HepG2 (cell line): Measurements from ENCODE around the gene DUSP15. TPM values are rescaled to one million over a fixed set of nuclear protein-coding genes. Genes with fewer than 3 reads are reported as not detected.
A peak's percentile ranks its signal among the peaks of the same experiment; 100 is the strongest.

ENCODE experiments used
- ATAC-seq: fragments of 200-7000 bp; cut with Tn5 transposase; 3 replicates; pipeline ENCODE4 v1.9.1; 2020; ENCODE audit warnings: mild to moderate bottlenecking, moderate library complexity
- BruUV-seq: library from RNA; stranded (reverse); fragments of 400-500 nt; replicated peaks from 2 replicates; lab custom pipeline; 2021; lab: Mats Ljungman, UMichigan
- CTCF ChIA-PET: fragments of 300-600 bp; formaldehyde crosslinking; extraction: SDS; loops from one replicate; lab custom pipeline; 2021; ENCODE audit warnings: low total read pairs, inconsistent platforms, low intra/inter-chr PET ratio; lab: Yijun Ruan, JAX
- POLR2A ChIA-PET: fragments of 350-600 bp; sonication (Branson Sonifier 250); formaldehyde crosslinking; loops from one replicate; lab custom pipeline; 2020; ENCODE audit warnings: antibody characterized with exemption, inconsistent platforms; lab: Yijun Ruan, JAX
- DNase-seq: peaks from one replicate; pipeline ENCODE4 v3.0.0-alpha.2; 2015; ENCODE audit warnings: low spot score
- FAIRE-seq: peaks from 3 replicates; lab custom pipeline; 2011; peaks lifted over from hg19 to GRCh38; lab: Jason Lieb, UNC
- H2AFZ ChIP-seq: one replicate; pipeline ENCODE4 v1.6.1; 2011; ENCODE audit warnings: low read length, inconsistent platforms
- H3K27ac ChIP-seq: fragments of 300-600 bp; 3 replicates; pipeline ENCODE4 v1.8.0; 2011; ENCODE audit warnings: mixed run types, mild to moderate bottlenecking, mixed read lengths, low read length, inconsistent platforms; ENCODE audit not compliant: insufficient read depth; ENCODE audit errors: extremely low read length
- H3K27me3 ChIP-seq, 2 experiments: fragments of 200-600 bp in 1 of 2; 2 replicates in 1 of 2; 3 replicates in 1 of 2; pipeline versions ENCODE4 v1.6.0 to v1.8.0; 2011; ENCODE audit warnings: low read length in 2 of 2, mild to moderate bottlenecking in 2 of 2, moderate library complexity in 2 of 2, inconsistent platforms in 1 of 2; ENCODE audit not compliant: insufficient read depth in 2 of 2, control insufficient read depth in 1 of 2
- H3K36me3 ChIP-seq, 2 experiments: fragments of 200-600 bp in 1 of 2; replicated peaks in 1 of 2; 2 replicates in 1 of 2; 3 replicates in 1 of 2; pipeline versions ENCODE4 v1.5.1 to v1.8.0; 2011; ENCODE audit warnings: low read length in 2 of 2, inconsistent platforms in 1 of 2; ENCODE audit not compliant: insufficient read depth in 2 of 2, control insufficient read depth in 1 of 2
- H3K4me1 ChIP-seq: 2 replicates; pipeline ENCODE4 v1.5.1; 2012; ENCODE audit warnings: low read length, inconsistent platforms; ENCODE audit not compliant: insufficient read depth
- H3K4me2 ChIP-seq: 2 replicates; pipeline ENCODE4 v1.6.0; 2011; ENCODE audit warnings: low read depth, low read length, inconsistent platforms
- H3K4me3 ChIP-seq, 3 experiments: fragments of 200-600 bp in 1 of 3; sonication (generic), shearing (Covaris generic) in 1 of 3; replicated peaks in 1 of 3; 2 replicates each; pipeline ENCODE4 v1.5.1; 2011 to 2016; ENCODE audit warnings: low read length in 3 of 3, inconsistent platforms in 2 of 3, low read depth in 2 of 3, mild to moderate bottlenecking in 2 of 3, control low read depth in 1 of 3, mixed read lengths in 1 of 3; ENCODE audit not compliant: insufficient read depth in 1 of 3
- H3K79me2 ChIP-seq: one replicate; pipeline ENCODE4 v1.6.1; 2011; ENCODE audit warnings: low read length, inconsistent platforms; ENCODE audit not compliant: insufficient read depth
- H3K9ac ChIP-seq: 2 replicates; pipeline ENCODE4 v1.6.0; 2011; ENCODE audit warnings: mild to moderate bottlenecking, low read depth, low read length, inconsistent platforms; ENCODE audit not compliant: insufficient read depth
- H3K9me3 ChIP-seq: 2 replicates; pipeline ENCODE4 v1.5.1; 2012; ENCODE audit warnings: mild to moderate bottlenecking, low read length
- H4K20me1 ChIP-seq: 2 replicates; pipeline ENCODE4 v1.6.0; 2011; ENCODE audit warnings: inconsistent platforms, mild to moderate bottlenecking, low read length, moderate library complexity; ENCODE audit not compliant: insufficient read depth
- BORCS8-MEF2B ChIP-seq: sonication (generic); formaldehyde crosslinking; IDR thresholded peaks from 2 replicates; pipeline ENCODE4 v1.8.0; 2022; ENCODE audit warnings: mild to moderate bottlenecking, missing genetic modification reagents
- BRCA1 ChIP-seq: sonication (generic); formaldehyde crosslinking; IDR thresholded peaks from 2 replicates; pipeline ENCODE4 v1.4.0; 2020; ENCODE audit warnings: missing genetic modification reagents
- CENPX ChIP-seq: sonication (generic); formaldehyde crosslinking; IDR thresholded peaks from 2 replicates; pipeline ENCODE4 v1.9.0; 2021; ENCODE audit warnings: mild to moderate bottlenecking, missing genetic modification reagents, moderate library complexity
- CHCHD3 ChIP-seq: sonication (generic); formaldehyde crosslinking; IDR thresholded peaks from 2 replicates; pipeline ENCODE4 v1.8.0; 2022; ENCODE audit warnings: mild to moderate bottlenecking, missing genetic modification reagents, moderate library complexity
- DNMT1 ChIP-seq: sonication (generic); formaldehyde crosslinking; IDR thresholded peaks from 2 replicates; pipeline ENCODE4 v1.5.1; 2020; ENCODE audit warnings: mild to moderate bottlenecking, missing genetic modification reagents
- FOSL2 ChIP-seq: sonication (generic); formaldehyde crosslinking; IDR thresholded peaks from 2 replicates; pipeline ENCODE4 v1.4.0; 2020; ENCODE audit warnings: missing genetic modification reagents
- RAD21 ChIP-seq: fragments of 450-650 bp; formaldehyde crosslinking; IDR thresholded peaks from 2 replicates; pipeline ENCODE4 v1.5.0; 2020; ENCODE audit warnings: mild to moderate bottlenecking
- TP53 ChIP-seq: sonication (generic); formaldehyde crosslinking; conservative IDR thresholded peaks from 2 replicates; pipeline ENCODE4 v1.4.0; 2020; ENCODE audit warnings: missing genetic modification reagents
- ZBTB4 ChIP-seq: sonication (generic); formaldehyde crosslinking; IDR thresholded peaks from 2 replicates; pipeline ENCODE4 v1.4.0; 2020; ENCODE audit warnings: missing genetic modification reagents, mild to moderate bottlenecking, borderline replicate concordance
- ZFP36L2 ChIP-seq: sonication (generic); formaldehyde crosslinking; IDR thresholded peaks from 2 replicates; pipeline ENCODE4 v1.4.0; 2020; ENCODE audit warnings: missing genetic modification reagents
- ZNF605 ChIP-seq: sonication (generic); formaldehyde crosslinking; IDR thresholded peaks from 2 replicates; pipeline ENCODE4 v1.8.0; 2022; ENCODE audit warnings: mild to moderate bottlenecking, missing genetic modification reagents
- ZNF639 ChIP-seq: conservative IDR thresholded peaks from 2 replicates; pipeline ENCODE4 v1.6.1; 2018; ENCODE audit warnings: missing genetic modification reagents
- WGBS: methylation state at CpG from one replicate; pipeline ENCODE4 v1.1.6; 2017; ENCODE audit warnings: low lambda C conversion rate; 5-methylcytosine and 5-hydroxymethylcytosine counted together
- in situ Hi-C: cut with HindIII; loops from 2 replicates; pipeline ENCODE4 v1.10.0; 2017; ENCODE audit warnings: low pct_unique_long_range_greater_than_20kb; ENCODE audit not compliant: extremely low pct_ligation_motif_present
- intact Hi-C: fragments of 100-400 bp; cut with micrococcal nuclease; formaldehyde crosslinking; loops from one replicate; pipeline ENCODE4 v1.10.0; 2022; ENCODE audit not compliant: unreplicated experiment
- polyA plus RNA-seq, 8 experiments: library from polyadenylated mRNA; depleted of rRNA in 3 of 8; stranded (reverse) in 7 of 8; unstranded in 1 of 8; fragments of >200 nt; fragmentation: Illumina TruSeq in 4 of 8; extraction: Trizol in 4 of 8; gene quantifications; 2 replicates each; pipeline versions ENCODE4 v1.2.1 to v1.2.3, GENCODE V29; 2011 to 2016; ENCODE audit warnings: low read depth in 4 of 8, missing spikeins in 1 of 8, mixed read lengths in 1 of 8; ENCODE audit not compliant: insufficient read depth in 1 of 8
- total RNA-seq, 5 experiments: library from RNA; depleted of rRNA; stranded (reverse); fragments of >200 nt; fragmentation: Illumina TruSeq; extraction: Trizol; gene quantifications; 2 replicates each; pipeline ENCODE4 v1.2.3, GENCODE V29; 2016; ENCODE audit warnings: low read depth in 1 of 5

The DUSP15 gene
- total and polyA plus RNA-seq, 2 of the 13 experiments (the other 11 are each of a cell fraction or from before 2014, with no cell fraction given): 0.17 to 0.93 TPM

GRCh38 chr20:31833130-31833930 is 37.0 kb downstream of the DUSP15 start (continued):
- TF ChIP-seq BORCS8-MEF2B (CRISPR knock-in tag) (no peak), DNMT1 (CRISPR knock-in tag) (no peak), ZNF639 (CRISPR knock-in tag) (0 out of 2 replicates have a peak, but pooled peaks have one; percentile 24), ZFP36L2 (CRISPR knock-in tag) (no peak), ZNF605 (CRISPR knock-in tag) (peak; percentile 39; the same call in 1 of the 2 replicates), RAD21 (peak; percentile 54; the same call in 1 of the 2 replicates), FOSL2 (0 out of 2 replicates have a peak, but pooled peaks have one; percentile 13)

GRCh38 chr20:31831771-31832306 is 38.5 kb downstream of the DUSP15 start:
- CTCF ChIA-PET: no interaction called here
- no peak for DNase-seq
- TF ChIP-seq ZBTB4 (CRISPR knock-in tag): no peak
- no peak for TF ChIP-seq TP53 (CRISPR knock-in tag)
- no peak for TF ChIP-seq BRCA1
- no peak for TF ChIP-seq CENPX
- TF ChIP-seq CHCHD3 (CRISPR knock-in tag): no peak

More at GRCh38 chr20:31831771-31832306, 38.5 kb downstream of the DUSP15 start:
- H3K36me3 ChIP-seq: no peaks in the 10 kb centered on the region
- H2AFZ ChIP-seq: no peak overlapping the region
- no peak overlapping the region for H3K9ac ChIP-seq
- no peaks in the 10 kb centered on the region for H3K9me3 ChIP-seq
- no peak overlapping the region for H3K4me2 ChIP-seq
- H3K4me1 ChIP-seq: peaks cover 31% of the 10 kb centered on the region
- H3K79me2 ChIP-seq: no peaks in the 10 kb centered on the region
- H4K20me1 ChIP-seq: no peaks in the 10 kb centered on the region
- 66% methylated on average over 13 of the region's 17 CpGs for WGBS
- intact Hi-C loops: no loop called here
- in situ Hi-C loops: no loop called here
- peaks cover 3 to 11% of the 10 kb centered on the region in 2 experiments; a peak in 4 of 5 replicates for H3K27me3 ChIP-seq
- ATAC-seq: no peak
- H3K4me3 ChIP-seq: no peak overlapping the region
- no peak overlapping the region for H3K27ac ChIP-seq
- no TSS peak for BruUV-seq
- no peak for FAIRE-seq
- POLR2A ChIA-PET: no interaction called here
